ENCODE results near the gene CDH2. TPM values are rescaled to one million over a fixed set of nuclear protein-coding genes. Genes with fewer than 3 reads are reported as not detected.

The CDH2 gene
- total RNA-seq, 1 donor from 2014 or later, result 106 TPM

- DNase-seq (ENCODE audit: low read depth), result peak; percentile 72
These were observed 48.9 kb downstream of the CDH2 start for GRCh38 chr18:28127763-28128658.

- DNase-seq (ENCODE audit: low read depth), result no peak
These were observed 49.7 kb downstream of the CDH2 start for GRCh38 chr18:28127228-28127627.

GRCh38 chr18:28126768-28127167 lies 50.2 kb downstream of the CDH2 start:
- no peak for DNase-seq (ENCODE audit: low read depth)

GRCh38 chr18:28125051-28125450 lies 51.9 kb downstream of the CDH2 start:
- no peak for DNase-seq (ENCODE audit: low read depth)

GRCh38 chr18:28124131-28125029 lies 52.5 kb downstream of the CDH2 start:
- DNase-seq (ENCODE audit: low read depth), result peak; percentile 21

- DNase-seq (ENCODE audit: low read depth), result no peak
These were observed 53.4 kb downstream of the CDH2 start for GRCh38 chr18:28123401-28124030.

- peak; percentile 15 for DNase-seq (ENCODE audit: low read depth)
These were observed 56.0 kb downstream of the CDH2 start for GRCh38 chr18:28120828-28121515.

- DNase-seq (ENCODE audit: low read depth), result peak; percentile 24
These were observed 60.5 kb downstream of the CDH2 start for GRCh38 chr18:28116461-28116860.

GRCh38 chr18:28115149-28115550 lies 61.8 kb downstream of the CDH2 start:
- DNase-seq (ENCODE audit: low read depth), result peak; percentile 99

- DNase-seq (ENCODE audit: low read depth), result peak; percentile 88
These were observed 62.5 kb downstream of the CDH2 start for GRCh38 chr18:28114472-28114871.

- no peak for DNase-seq (ENCODE audit: low read depth)
These were observed 63.5 kb downstream of the CDH2 start for GRCh38 chr18:28113271-28114029.

- DNase-seq (ENCODE audit: low read depth), result peak; percentile 72
These were observed 64.9 kb downstream of the CDH2 start for GRCh38 chr18:28112056-28112470.

GRCh38 chr18:28110924-28111323 lies 66.0 kb downstream of the CDH2 start:
- no peak for DNase-seq (ENCODE audit: low read depth)

- no peak for DNase-seq (ENCODE audit: low read depth)
These were observed 67.0 kb downstream of the CDH2 start for GRCh38 chr18:28109781-28110560.

GRCh38 chr18:28108814-28109213 lies 68.1 kb downstream of the CDH2 start:
- DNase-seq (ENCODE audit: low read depth), result peak; percentile 85

- DNase-seq (ENCODE audit: low read depth), result no peak
These were observed 68.7 kb downstream of the CDH2 start for GRCh38 chr18:28108254-28108653.

- DNase-seq (ENCODE audit: low read depth), result no peak
These were observed 77.7 kb downstream of the CDH2 start for GRCh38 chr18:28099237-28099636.

GRCh38 chr18:28095631-28096030 lies 81.3 kb downstream of the CDH2 start:
- no peak for DNase-seq (ENCODE audit: low read depth)

- no peak for DNase-seq (ENCODE audit: low read depth)
These were observed 81.9 kb downstream of the CDH2 start for GRCh38 chr18:28095041-28095440.

- DNase-seq (ENCODE audit: low read depth), result peak; percentile 68
These were observed 85.7 kb downstream of the CDH2 start for GRCh38 chr18:28091197-28091596.

Data from renal cortical epithelial cell (primary cell).